Mammary epithelial cell (primary cell): ENCODE measurements around the gene EFCAB6.

Source experiments
- EZH2 ChIP-seq: IDR thresholded peaks from 2 replicates; pipeline ENCODE4 v1.6.1; 2012; ENCODE audit warnings: low read length, inconsistent platforms, borderline replicate concordance
- TF ChIP-seq, protein P1 (sequence below), 2 donors: IDR thresholded peaks in 1 of 2; conservative IDR thresholded peaks in 1 of 2; 2 replicates each; pipeline ENCODE4 v1.5.1; 2011 to 2012; ENCODE audit warnings: inconsistent platforms in 2 of 2, low read length in 2 of 2, mild to moderate bottlenecking in 2 of 2, control low read depth in 1 of 2, low read depth in 1 of 2; ENCODE audit not compliant: insufficient read depth in 1 of 2; ENCODE audit errors: extremely low read depth in 1 of 2

DNA sequence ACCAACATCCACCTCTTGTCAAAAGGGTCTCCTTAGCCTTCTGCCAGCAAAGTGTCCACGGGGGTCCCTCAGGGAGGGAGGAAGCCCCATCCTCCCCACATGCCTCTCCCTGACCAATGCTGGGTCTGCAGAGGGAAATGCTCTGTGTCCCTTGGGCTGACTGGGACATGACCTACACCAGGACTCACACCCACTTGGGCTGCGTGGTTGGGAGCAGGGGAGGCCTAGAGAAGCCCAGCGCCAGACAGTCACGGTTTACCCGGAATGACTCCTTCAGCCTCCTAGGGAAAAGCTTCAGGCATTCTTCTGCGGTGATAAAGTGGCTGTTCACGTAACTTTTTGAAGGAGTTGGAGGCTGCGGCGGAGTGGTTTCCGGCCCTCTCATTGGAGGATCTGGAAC is 180.3 kb downstream of the EFCAB6 start:
- TF ChIP-seq, protein P1, sequence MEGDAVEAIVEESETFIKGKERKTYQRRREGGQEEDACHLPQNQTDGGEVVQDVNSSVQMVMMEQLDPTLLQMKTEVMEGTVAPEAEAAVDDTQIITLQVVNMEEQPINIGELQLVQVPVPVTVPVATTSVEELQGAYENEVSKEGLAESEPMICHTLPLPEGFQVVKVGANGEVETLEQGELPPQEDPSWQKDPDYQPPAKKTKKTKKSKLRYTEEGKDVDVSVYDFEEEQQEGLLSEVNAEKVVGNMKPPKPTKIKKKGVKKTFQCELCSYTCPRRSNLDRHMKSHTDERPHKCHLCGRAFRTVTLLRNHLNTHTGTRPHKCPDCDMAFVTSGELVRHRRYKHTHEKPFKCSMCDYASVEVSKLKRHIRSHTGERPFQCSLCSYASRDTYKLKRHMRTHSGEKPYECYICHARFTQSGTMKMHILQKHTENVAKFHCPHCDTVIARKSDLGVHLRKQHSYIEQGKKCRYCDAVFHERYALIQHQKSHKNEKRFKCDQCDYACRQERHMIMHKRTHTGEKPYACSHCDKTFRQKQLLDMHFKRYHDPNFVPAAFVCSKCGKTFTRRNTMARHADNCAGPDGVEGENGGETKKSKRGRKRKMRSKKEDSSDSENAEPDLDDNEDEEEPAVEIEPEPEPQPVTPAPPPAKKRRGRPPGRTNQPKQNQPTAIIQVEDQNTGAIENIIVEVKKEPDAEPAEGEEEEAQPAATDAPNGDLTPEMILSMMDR (conservative IDR thresholded peaks at IDR 0.05 in 1 of 2, IDR thresholded peaks at IDR 0.05 in 1 of 2; ENCODE audit: extremely low read depth in 1 of 2, insufficient read depth in 1 of 2, low read depth in 1 of 2, low read length in 2 of 2), result no peak
- no peak for TF ChIP-seq EZH2
